K562 (cell line): Measurements from ENCODE around the gene DAD1. TPM values are rescaled to one million over a fixed set of nuclear protein-coding genes. Genes with fewer than 3 reads are reported as not detected.
A peak's percentile ranks its signal among the peaks of the same experiment; 100 is the strongest.

ENCODE experiments used
- ATAC-seq: fragments of 200-7000 bp; cut with Tn5 transposase; 3 replicates; pipeline ENCODE4 v1.9.1; 2020; ENCODE audit warnings: moderate library complexity
- BruUV-seq: library from RNA; stranded (reverse); fragments of 400-500 nt; replicated peaks from 2 replicates; lab custom pipeline; 2021; lab: Mats Ljungman, UMichigan
- CTCF ChIA-PET: fragments of 300-600 bp; formaldehyde crosslinking; extraction: SDS; loops from one replicate; lab custom pipeline; 2021; ENCODE audit warnings: low intra/inter-chr PET ratio; lab: Yijun Ruan, JAX
- POLR2A ChIA-PET: fragments of 300-600, 350-650 bp; sonication (Branson Sonifier 250); formaldehyde crosslinking; extraction: SDS; loops from one replicate; lab custom pipeline; 2021; ENCODE audit warnings: antibody characterized with exemption, inconsistent platforms; lab: Yijun Ruan, JAX
- DNase-seq, 4 experiments: peaks; one replicate each; pipeline versions ENCODE4 v3.0.0 to v3.0.0-alpha.2; 2011 to 2018; ENCODE audit warnings: low spot score in 3 of 4, mixed read lengths in 3 of 4; ENCODE audit errors: extremely low read depth in 1 of 4
- FAIRE-seq: peaks from 2 replicates; lab custom pipeline; 2011; peaks lifted over from hg19 to GRCh38; lab: Jason Lieb, UNC
- H2AFZ ChIP-seq: 2 replicates; pipeline ENCODE4 v1.6.0; 2011; ENCODE audit warnings: low read depth, low read length, control low read depth, inconsistent platforms
- H3K27ac ChIP-seq: fragments of 200-600 bp; 3 replicates; pipeline ENCODE4 v1.8.0; 2011; ENCODE audit warnings: low read depth, mild to moderate bottlenecking, control low read depth, inconsistent platforms, low read length, moderate library complexity, mixed read lengths; ENCODE audit errors: extremely low read depth
- H3K27me3 ChIP-seq, 2 experiments: fragments of 300-600 bp in 1 of 2; 2 replicates in 1 of 2; 3 replicates in 1 of 2; pipeline versions ENCODE4 v1.6.0 to v1.8.0; 2011; ENCODE audit warnings: inconsistent platforms in 2 of 2, low read length in 2 of 2, mild to moderate bottlenecking in 1 of 2, mixed read lengths in 1 of 2, moderate library complexity in 1 of 2; ENCODE audit not compliant: control insufficient read depth in 2 of 2, insufficient read depth in 2 of 2
- H3K36me3 ChIP-seq: fragments of 300-600 bp; 3 replicates; pipeline ENCODE4 v1.8.0; 2011; ENCODE audit warnings: mild to moderate bottlenecking, low read length, inconsistent platforms; ENCODE audit not compliant: control insufficient read depth, insufficient read depth
- H3K4me1 ChIP-seq, 2 experiments: fragments of 200-600 bp in 1 of 2; replicated peaks in 1 of 2; 2 replicates in 1 of 2; 3 replicates in 1 of 2; pipeline versions ENCODE4 v1.5.1 to v1.8.0; 2011; ENCODE audit warnings: inconsistent platforms in 2 of 2, low read length in 2 of 2, mild to moderate bottlenecking in 1 of 2, mixed read lengths in 1 of 2, moderate library complexity in 1 of 2; ENCODE audit not compliant: control insufficient read depth in 2 of 2, insufficient read depth in 2 of 2
- H3K4me2 ChIP-seq: 2 replicates; pipeline ENCODE4 v1.6.1; 2011; ENCODE audit warnings: low read length, control low read depth, inconsistent platforms, mixed read lengths; ENCODE audit not compliant: insufficient read depth
- H3K4me3 ChIP-seq: fragments of 200-600 bp; sonication (generic), shearing (Covaris generic); 2 replicates; pipeline ENCODE4 v1.5.1; 2016; ENCODE audit warnings: control low read depth, inconsistent platforms
- H3K79me2 ChIP-seq: fragments of 200-600 bp; 3 replicates; pipeline ENCODE4 v1.8.0; 2011; ENCODE audit warnings: low read length, inconsistent platforms; ENCODE audit not compliant: control insufficient read depth, insufficient read depth
- H3K9ac ChIP-seq, 2 experiments: 2 replicates each; pipeline versions ENCODE4 v1.6.0 to v1.6.1; 2011; ENCODE audit warnings: low read depth in 2 of 2, low read length in 2 of 2, control low read depth in 1 of 2, inconsistent platforms in 1 of 2, mild to moderate bottlenecking in 1 of 2, mixed read lengths in 1 of 2; ENCODE audit not compliant: insufficient read depth in 1 of 2
- H3K9me1 ChIP-seq: one replicate; pipeline ENCODE4 v1.6.0; 2011; ENCODE audit warnings: inconsistent platforms, mild to moderate bottlenecking, low read length, moderate library complexity; ENCODE audit not compliant: control insufficient read depth, insufficient read depth
- H3K9me3 ChIP-seq: replicated peaks from 2 replicates; pipeline ENCODE4 v1.5.1; 2011; ENCODE audit warnings: low read depth, low read length, inconsistent platforms; ENCODE audit not compliant: control insufficient read depth, insufficient read depth
- H4K20me1 ChIP-seq: replicated peaks from 2 replicates; pipeline ENCODE4 v1.6.1; 2011; ENCODE audit warnings: low read length, inconsistent platforms, mixed read lengths; ENCODE audit not compliant: control insufficient read depth, insufficient read depth
- SPI1 ChIP-seq: IDR thresholded peaks from 2 replicates; pipeline ENCODE4 v1.6.1; 2011; ENCODE audit warnings: low read depth, low read length, control low read depth, borderline replicate concordance
- ZNF518B ChIP-seq: fragments of 250-450 bp; sonication (Bioruptor Pico); IDR thresholded peaks from 2 replicates; pipeline ENCODE4 v1.5.0; 2021; ENCODE audit warnings: mild to moderate bottlenecking, moderate library complexity
- WGBS: fragments of 100-300 bp; shearing (Covaris generic); methylation state at CpG from one replicate; pipeline ENCODE4 v1.1.6; 2016; ENCODE audit warnings: low coverage, mixed read lengths; ENCODE audit not compliant: insufficient coverage; ENCODE audit errors: missing lambda C conversion rate; 5-methylcytosine and 5-hydroxymethylcytosine counted together
- in situ Hi-C: fragments of 300-500 bp; cut with MboI; formaldehyde crosslinking; loops from 4 replicates; pipeline ENCODE4 v1.15.0; 2018; ENCODE audit warnings: inconsistent platforms, mixed read lengths
- intact Hi-C: fragments of 100-400 bp; cut with micrococcal nuclease; formaldehyde crosslinking; loops from 2 replicates; pipeline ENCODE4 v1.14.2; 2022
- polyA plus RNA-seq, 8 experiments: library from polyadenylated mRNA; depleted of rRNA in 4 of 8; stranded (reverse) in 5 of 8; unstranded in 3 of 8; fragments of >200 nt; fragmentation: Nextera tagmentation in 2 of 8; fragmentation: Illumina TruSeq in 1 of 8; extraction: Ambion mirVana in 2 of 8; extraction: Trizol in 1 of 8; gene quantifications; 2 replicates each; pipeline versions ENCODE4 v1.2.1 to v1.2.3, GENCODE V29; 2011 to 2014; ENCODE audit warnings: inconsistent platforms in 1 of 8, missing spikeins in 1 of 8
- total RNA-seq, 7 experiments: library from RNA; depleted of rRNA in 6 of 7; stranded (reverse); fragments of >200 nt in 6 of 7; fragmentation: Illumina TruSeq in 2 of 7; extraction: Trizol in 2 of 7; gene quantifications; 2 replicates each; pipeline versions ENCODE4 v1.2.1 to v1.2.3, GENCODE V29; 2011 to 2021; ENCODE audit warnings: low replicate concordance in 1 of 7

Gene DAD1
- total and polyA plus RNA-seq, 9 of the 15 experiments (the other 6 are each of a cell fraction or from before 2014, with no cell fraction given): 104 to 617 (median 222) TPM

- Histone ChIP-seq H3K4me1 (peaks cover 0 to 15% of the 10 kb centered on the region in 2 experiments; a peak in 3 of 5 replicates), H3K79me2 (no peaks in the 10 kb centered on the region), H3K27me3 (peaks cover 0 to under 1% of the 10 kb centered on the region in 2 experiments; a peak in 1 of 5 replicates), H4K20me1 (no peaks in the 10 kb centered on the region), H3K9me3 (no peaks in the 10 kb centered on the region), H3K9ac (no peak overlapping the region), H3K36me3 (no peaks in the 10 kb centered on the region), H3K4me3 (no peak overlapping the region), H3K9me1 (no peaks in the 10 kb centered on the region), H3K4me2 (no peak overlapping the region), H2AFZ (no peak overlapping the region), H3K27ac (no peak overlapping the region)
- DNase-seq (no peak), ATAC-seq (no peak), FAIRE-seq (no peak)
- 48% methylated on average over 5 of the region's 5 CpGs for WGBS
- CTCF ChIA-PET: interaction anchor here (0.7 kb wide), 1 partner anchor 27 kb away, joined by 3 read pairs; no protein-coding TSS in a partner anchor
- in situ Hi-C loops: no loop called here
- intact Hi-C loops: no loop called here
- POLR2A ChIA-PET: no interaction called here
- no peak for TF ChIP-seq ZNF518B
- peak; percentile 64; the same call in 1 of the 2 replicates for TF ChIP-seq SPI1
- no TSS peak for BruUV-seq
Measured at GRCh38 chr14:22520796-22521195, 68.2 kb downstream of the DAD1 start.
